KMS-11 (cell line): Measurements from ENCODE around the gene TOGARAM2.

Experiments
- H2AFZ ChIP-seq: fragments of 200-600 bp; sonication (generic); 2 replicates; pipeline ENCODE4 v1.6.1; 2016; ENCODE audit warnings: antibody characterized with exemption, mixed run types, low read depth
- H3K27ac ChIP-seq: fragments of 200-600 bp; sonication (generic); 2 replicates; pipeline ENCODE4 v1.6.1; 2016; ENCODE audit warnings: mild to moderate bottlenecking, mixed run types
- H3K27me3 ChIP-seq: fragments of 200-600 bp; sonication (generic); 2 replicates; pipeline ENCODE4 v1.6.1; 2017; ENCODE audit warnings: mild to moderate bottlenecking, low read depth, mixed run types, moderate library complexity; ENCODE audit not compliant: insufficient read depth
- H3K36me3 ChIP-seq: fragments of 200-600 bp; sonication (generic); 2 replicates; pipeline ENCODE4 v1.6.1; 2017; ENCODE audit warnings: mild to moderate bottlenecking, mixed run types; ENCODE audit not compliant: insufficient read depth
- H3K4me1 ChIP-seq: fragments of 200-600 bp; sonication (generic); 2 replicates; pipeline ENCODE4 v1.6.1; 2016; ENCODE audit warnings: mild to moderate bottlenecking, low read depth, mixed run types; ENCODE audit not compliant: poor library complexity, severe bottlenecking
- H3K4me2 ChIP-seq: fragments of 200-600 bp; sonication (generic); 2 replicates; pipeline ENCODE4 v1.7.0; 2016; ENCODE audit warnings: mild to moderate bottlenecking, mixed run types
- H3K4me3 ChIP-seq: fragments of 200-600 bp; sonication (generic); IDR thresholded peaks from 2 replicates; pipeline ENCODE4 v1.6.1; 2017; ENCODE audit warnings: low read depth, low read length, mixed read lengths; ENCODE audit not compliant: insufficient read depth
- H3K79me2 ChIP-seq: fragments of 200-600 bp; sonication (generic); 2 replicates; pipeline ENCODE4 v1.6.1; 2016; ENCODE audit warnings: low read depth, mixed run types; ENCODE audit not compliant: insufficient read depth
- H3K9ac ChIP-seq: fragments of 200-600 bp; sonication (generic); 2 replicates; pipeline ENCODE4 v1.6.1; 2016; ENCODE audit warnings: mild to moderate bottlenecking, mixed run types
- H4K20me1 ChIP-seq: fragments of 200-600 bp; sonication (generic); 2 replicates; pipeline ENCODE4 v1.6.1; 2016; ENCODE audit warnings: mild to moderate bottlenecking, mixed run types; ENCODE audit not compliant: insufficient read depth
- CTCF ChIP-seq: fragments of 200-600 bp; sonication (generic); conservative IDR thresholded peaks from 2 replicates; pipeline ENCODE4 v1.6.1; 2017; ENCODE audit warnings: low read depth, mild to moderate bottlenecking, antibody characterized with exemption, low read length, moderate library complexity, mixed read lengths

The TOGARAM2 gene

DNA sequence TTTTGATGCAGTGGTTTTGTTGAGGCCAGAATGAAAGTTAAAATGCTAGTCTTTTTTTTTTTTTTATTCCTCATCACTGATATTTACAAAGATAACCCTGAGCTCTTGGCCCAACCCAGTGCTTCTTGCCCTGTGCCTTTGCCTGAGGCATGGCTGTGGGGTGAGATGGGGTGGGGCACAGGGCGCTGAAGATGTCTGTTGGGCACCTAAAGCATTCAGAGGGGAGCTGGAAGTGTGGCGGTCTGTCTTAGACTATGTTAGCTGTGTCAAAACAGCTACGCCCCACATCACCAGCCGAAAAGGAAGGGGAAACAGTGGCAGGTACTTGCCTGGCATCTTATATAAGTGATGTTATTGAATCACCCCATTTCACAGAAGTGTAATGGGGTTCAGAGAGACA, 20.7 kb downstream of the TOGARAM2 start:
- no peak overlapping the region for H2AFZ ChIP-seq
- no peaks in the 10 kb centered on the region for H4K20me1 ChIP-seq
- H3K9ac ChIP-seq = no peak overlapping the region
- no peaks in the 10 kb centered on the region for H3K36me3 ChIP-seq
- no peaks in the 10 kb centered on the region for H3K27me3 ChIP-seq
- no peak overlapping the region for H3K4me3 ChIP-seq
- no peaks in the 10 kb centered on the region for H3K4me1 ChIP-seq
- H3K27ac ChIP-seq = no peak overlapping the region
- no peak overlapping the region for H3K4me2 ChIP-seq
- no peaks in the 10 kb centered on the region for H3K79me2 ChIP-seq
- TF ChIP-seq CTCF = no peak

DNA sequence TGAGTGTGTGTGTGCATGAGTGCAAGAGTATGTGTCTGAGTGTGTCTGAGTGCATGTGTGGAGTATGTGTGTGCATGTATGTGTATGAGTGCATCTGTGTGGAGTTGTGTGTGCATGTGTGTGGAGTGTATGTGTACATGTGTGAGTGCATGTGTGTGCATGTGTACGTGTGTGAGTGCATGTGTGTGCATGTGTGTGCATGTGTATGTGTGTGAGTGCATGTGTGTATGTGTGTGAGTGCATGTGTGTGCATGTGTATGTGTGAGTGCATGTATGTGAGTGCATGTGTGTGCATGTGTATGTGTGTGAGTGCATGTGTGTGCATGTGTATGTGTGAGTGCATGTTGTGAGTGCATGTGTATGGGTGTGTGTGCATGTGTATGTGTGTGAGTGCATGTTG, 23.7 kb downstream of the TOGARAM2 start:
- H3K27ac ChIP-seq = no peak overlapping the region
- no peaks in the 10 kb centered on the region for H3K36me3 ChIP-seq
- H2AFZ ChIP-seq = no peak overlapping the region
- H3K9ac ChIP-seq = no peak overlapping the region
- no peak overlapping the region for H3K4me3 ChIP-seq
- H4K20me1 ChIP-seq = no peaks in the 10 kb centered on the region
- H3K4me1 ChIP-seq = no peaks in the 10 kb centered on the region
- TF ChIP-seq CTCF = no peak
- H3K4me2 ChIP-seq = no peak overlapping the region
- no peaks in the 10 kb centered on the region for H3K27me3 ChIP-seq
- H3K79me2 ChIP-seq = no peaks in the 10 kb centered on the region

GRCh38 chr2:29005331-29005730, 24.2 kb downstream of the TOGARAM2 start:
- Histone ChIP-seq H4K20me1 (no peaks in the 10 kb centered on the region), H3K36me3 (no peaks in the 10 kb centered on the region), H3K9ac (no peak overlapping the region), H3K27ac (no peak overlapping the region), H3K4me3 (no peak overlapping the region), H3K4me2 (no peak overlapping the region), H3K27me3 (no peaks in the 10 kb centered on the region), H3K4me1 (peaks cover 2% of the 10 kb centered on the region), H2AFZ (no peak overlapping the region), H3K79me2 (no peaks in the 10 kb centered on the region)
- TF ChIP-seq CTCF = no peak

- TF ChIP-seq CTCF = no peak
- no peak overlapping the region for H3K9ac ChIP-seq
- H2AFZ ChIP-seq = no peak overlapping the region
- no peaks in the 10 kb centered on the region for H3K79me2 ChIP-seq
- no peaks in the 10 kb centered on the region for H3K27me3 ChIP-seq
- peaks cover 12% of the 10 kb centered on the region for H3K4me1 ChIP-seq
- H3K36me3 ChIP-seq = no peaks in the 10 kb centered on the region
- no peak overlapping the region for H3K27ac ChIP-seq
- no peak overlapping the region for H3K4me2 ChIP-seq
- H3K4me3 ChIP-seq = no peak overlapping the region
- H4K20me1 ChIP-seq = no peaks in the 10 kb centered on the region
These were observed 25.2 kb downstream of the TOGARAM2 start for GRCh38 chr2:29006092-29006979.
